Hepatocyte (in vitro differentiated cells): ENCODE data around the gene SERPINH1.

Source experiments
- EZH2 ChIP-seq: fragments of 200-600 bp; sonication (generic); IDR thresholded peaks from 2 replicates; pipeline ENCODE4 v1.6.1; 2016; ENCODE audit warnings: antibody characterized with exemption, mild to moderate bottlenecking, borderline replicate concordance
- TF ChIP-seq, protein P1 (sequence below): fragments of 200-600 bp; sonication (generic); IDR thresholded peaks from 2 replicates; pipeline ENCODE4 v1.5.1; 2016; ENCODE audit warnings: antibody characterized with exemption, mild to moderate bottlenecking; ENCODE audit not compliant: poor library complexity

DNA sequence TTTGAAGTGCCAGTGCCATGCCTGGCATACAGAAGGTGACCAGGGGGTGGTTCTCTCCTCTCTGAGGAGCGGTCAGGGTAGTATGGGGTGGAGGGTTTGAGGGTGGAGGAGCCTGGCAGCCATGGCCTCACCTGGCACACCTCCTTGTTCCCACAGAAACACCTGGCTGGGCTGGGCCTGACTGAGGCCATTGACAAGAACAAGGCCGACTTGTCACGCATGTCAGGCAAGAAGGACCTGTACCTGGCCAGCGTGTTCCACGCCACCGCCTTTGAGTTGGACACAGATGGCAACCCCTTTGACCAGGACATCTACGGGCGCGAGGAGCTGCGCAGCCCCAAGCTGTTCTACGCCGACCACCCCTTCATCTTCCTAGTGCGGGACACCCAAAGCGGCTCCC lies 9.6 kb downstream of the SERPINH1 start:
- TF ChIP-seq EZH2 = no peak
- TF ChIP-seq, protein P1, sequence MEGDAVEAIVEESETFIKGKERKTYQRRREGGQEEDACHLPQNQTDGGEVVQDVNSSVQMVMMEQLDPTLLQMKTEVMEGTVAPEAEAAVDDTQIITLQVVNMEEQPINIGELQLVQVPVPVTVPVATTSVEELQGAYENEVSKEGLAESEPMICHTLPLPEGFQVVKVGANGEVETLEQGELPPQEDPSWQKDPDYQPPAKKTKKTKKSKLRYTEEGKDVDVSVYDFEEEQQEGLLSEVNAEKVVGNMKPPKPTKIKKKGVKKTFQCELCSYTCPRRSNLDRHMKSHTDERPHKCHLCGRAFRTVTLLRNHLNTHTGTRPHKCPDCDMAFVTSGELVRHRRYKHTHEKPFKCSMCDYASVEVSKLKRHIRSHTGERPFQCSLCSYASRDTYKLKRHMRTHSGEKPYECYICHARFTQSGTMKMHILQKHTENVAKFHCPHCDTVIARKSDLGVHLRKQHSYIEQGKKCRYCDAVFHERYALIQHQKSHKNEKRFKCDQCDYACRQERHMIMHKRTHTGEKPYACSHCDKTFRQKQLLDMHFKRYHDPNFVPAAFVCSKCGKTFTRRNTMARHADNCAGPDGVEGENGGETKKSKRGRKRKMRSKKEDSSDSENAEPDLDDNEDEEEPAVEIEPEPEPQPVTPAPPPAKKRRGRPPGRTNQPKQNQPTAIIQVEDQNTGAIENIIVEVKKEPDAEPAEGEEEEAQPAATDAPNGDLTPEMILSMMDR = no peak
